Measurements from ENCODE around the gene STXBP4. TPM values are rescaled to one million over a fixed set of nuclear protein-coding genes. Genes with fewer than 3 reads are reported as not detected.

The STXBP4 gene
- total RNA-seq, 1 experiment from 2014 or later, result 12.0 TPM

GRCh38 chr17:55161935-55162555 lies 193.5 kb downstream of the STXBP4 start (continued):
- TF ChIP-seq CTCF (IDR thresholded peaks at IDR 0.05) (no peak), CREB1 (CRISPR knock-in tag; IDR thresholded peaks at IDR 0.05) (no peak), SMAD3 (CRISPR knock-in tag; IDR thresholded peaks at IDR 0.05; ENCODE audit: borderline replicate concordance) (no peak), ZBTB21 (CRISPR knock-in tag; IDR thresholded peaks at IDR 0.05; ENCODE audit: borderline replicate concordance) (no peak), TEAD4 (CRISPR knock-in tag; IDR thresholded peaks at IDR 0.05) (no peak), NFYB (CRISPR knock-in tag; conservative IDR thresholded peaks at IDR 0.05; ENCODE audit: low read depth) (no peak)

GRCh38 chr17:55162556-55162946 lies 194.0 kb downstream of the STXBP4 start:
- 0 out of 2 replicates have a peak, but pooled peaks cover 3% of the 10 kb centered on the region for H3K4me1 Mint-ChIP-seq
- H3K9me3 Mint-ChIP-seq, result no peaks in the 10 kb centered on the region
- no peaks in the 10 kb centered on the region for H3K27me3 Mint-ChIP-seq (ENCODE audit: low read depth)
- ATAC-seq (no peak), DNase-seq (ENCODE audit: low spot score) (no peak)
- no peaks in the 10 kb centered on the region for H3K36me3 Mint-ChIP-seq
- TF ChIP-seq AFF4 (CRISPR knock-in tag; IDR thresholded peaks at IDR 0.05; ENCODE audit: borderline replicate concordance) (no peak), E2F5 (CRISPR knock-in tag; IDR thresholded peaks at IDR 0.05) (no peak), SMAD4 (CRISPR knock-in tag; IDR thresholded peaks at IDR 0.05) (no peak), NR1H2 (CRISPR knock-in tag; IDR thresholded peaks at IDR 0.05) (no peak), NR2C2 (CRISPR knock-in tag; IDR thresholded peaks at IDR 0.05) (no peak), TEAD4 (CRISPR knock-in tag; IDR thresholded peaks at IDR 0.05) (no peak), ARID4B (CRISPR knock-in tag; IDR thresholded peaks at IDR 0.05; ENCODE audit: borderline replicate concordance) (no peak), E2F4 (CRISPR knock-in tag; IDR thresholded peaks at IDR 0.05; ENCODE audit: borderline replicate concordance, low read depth) (no peak), PREB (CRISPR knock-in tag; IDR thresholded peaks at IDR 0.05; ENCODE audit: borderline replicate concordance) (no peak), ZNF423 (CRISPR knock-in tag; IDR thresholded peaks at IDR 0.05) (no peak), ZNF232 (CRISPR knock-in tag; IDR thresholded peaks at IDR 0.05) (no peak)
- no peak overlapping the region for H3K27ac Mint-ChIP-seq
- H3K4me3 Mint-ChIP-seq, result no peak overlapping the region
- POLR2A ChIA-PET, result no interaction called here
- CTCF ChIA-PET, result no interaction called here

All from WTC11 (cell line).